AG10803 (cell line): ENCODE measurements around the gene DDX31.

Source experiments
- DNase-seq: peaks from one replicate; pipeline ENCODE4 v3.0.0; 2010; ENCODE audit warnings: low read depth
- H3K4me3 ChIP-seq: 2 replicates; pipeline ENCODE4 v1.5.1; 2011; ENCODE audit warnings: mild to moderate bottlenecking, low read length, control low read depth
- CTCF ChIP-seq: conservative IDR thresholded peaks from 2 replicates; pipeline ENCODE4 v1.5.1; 2011; ENCODE audit warnings: mild to moderate bottlenecking, low read length, control low read depth, inconsistent platforms

The DDX31 gene

GRCh38 chr9:132630811-132631210 lies 39.0 kb downstream of the DDX31 start:
- TF ChIP-seq CTCF: no peak
- no peak overlapping the region for H3K4me3 ChIP-seq
- no peak for DNase-seq

DNA sequence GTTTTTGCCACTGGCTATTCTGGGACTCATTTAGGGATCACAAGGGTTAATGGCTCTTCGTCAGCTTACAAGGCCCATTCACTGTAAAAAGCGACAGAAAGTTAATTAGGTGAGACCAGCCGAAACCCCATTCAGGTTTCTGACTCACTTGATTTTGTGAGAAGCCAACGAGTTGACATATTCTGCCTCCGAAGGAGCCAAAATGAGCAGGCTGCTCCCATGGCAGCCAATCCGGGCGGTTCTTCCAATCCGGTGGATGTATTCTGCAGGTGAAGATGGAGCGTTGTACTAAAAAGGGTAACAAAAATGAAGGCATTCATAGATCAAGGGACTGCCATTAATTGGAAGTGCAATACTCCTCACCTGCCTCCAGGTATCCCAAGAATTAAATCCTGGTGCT lies 39.7 kb downstream of the DDX31 start:
- DNase-seq: no peak
- TF ChIP-seq CTCF: no peak
- H3K4me3 ChIP-seq: no peak overlapping the region

DNA sequence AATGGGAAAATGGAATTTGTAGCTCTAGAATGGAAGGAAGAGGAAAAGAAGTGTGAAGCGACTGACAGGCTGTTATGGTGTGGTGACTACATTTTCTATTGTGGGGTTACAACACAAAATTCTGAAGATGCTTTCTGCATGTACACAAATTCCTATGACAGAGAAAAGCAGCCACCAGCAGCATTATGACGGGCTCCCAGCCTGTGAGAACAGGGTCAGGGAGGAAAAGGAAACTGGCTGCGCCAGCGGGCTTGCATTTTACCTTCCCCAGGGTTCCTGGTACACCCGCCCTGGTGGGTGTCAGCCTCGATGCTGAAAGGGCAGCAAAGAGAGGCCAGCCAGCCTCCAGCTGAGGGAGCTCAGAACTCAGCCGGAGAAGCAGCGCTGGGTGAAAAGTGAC lies 41.0 kb downstream of the DDX31 start:
- TF ChIP-seq CTCF: no peak
- no peak for DNase-seq
- H3K4me3 ChIP-seq: no peak overlapping the region

GRCh38 chr9:132627594-132627993 lies 42.2 kb downstream of the DDX31 start:
- no peak for TF ChIP-seq CTCF

DNA sequence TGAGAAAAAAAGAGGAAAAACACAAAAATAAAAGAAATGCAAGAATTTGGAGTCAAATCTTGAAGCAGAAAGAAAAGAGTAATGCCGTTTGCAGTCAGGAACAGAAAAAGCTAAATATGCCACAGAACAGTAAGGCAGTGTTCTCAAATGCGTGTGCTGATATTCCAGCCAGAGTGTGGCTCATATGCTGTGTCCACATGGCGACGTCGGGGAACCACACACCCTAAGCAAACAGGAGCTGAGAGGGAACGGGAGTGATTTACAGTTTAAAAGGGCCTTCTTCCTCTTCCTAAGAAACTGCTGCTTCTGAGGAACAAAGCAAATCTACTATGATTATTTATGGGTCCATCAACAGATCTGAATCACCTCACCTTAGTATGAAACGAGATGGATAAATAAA lies 42.7 kb downstream of the DDX31 start:
- DNase-seq: no peak
- no peak for TF ChIP-seq CTCF
- no peak overlapping the region for H3K4me3 ChIP-seq

More at GRCh38 chr9:132627594-132627993, 42.2 kb downstream of the DDX31 start:
- no peak for DNase-seq
- no peak overlapping the region for H3K4me3 ChIP-seq

DNA sequence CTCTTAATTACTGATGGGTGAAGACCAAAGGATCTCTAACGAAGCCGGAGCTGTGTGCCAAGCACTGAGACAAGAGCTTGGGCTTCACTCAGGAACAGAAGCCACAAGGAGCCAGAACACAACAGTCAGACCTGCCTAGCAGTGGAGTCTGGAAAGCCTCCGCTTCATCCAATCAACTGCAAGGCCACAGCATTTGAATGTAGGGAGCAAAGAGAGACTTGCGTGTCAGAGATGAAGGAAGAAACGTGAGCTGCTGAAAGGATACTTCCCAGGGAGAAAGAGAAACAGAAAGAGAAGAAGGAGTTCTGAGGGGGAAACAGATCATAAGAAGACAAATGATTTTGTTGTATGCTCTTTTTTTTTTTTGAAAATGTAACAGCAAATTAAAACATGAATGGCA lies 43.5 kb downstream of the DDX31 start:
- DNase-seq: no peak
- TF ChIP-seq CTCF: no peak
- no peak overlapping the region for H3K4me3 ChIP-seq

- no peak overlapping the region for H3K4me3 ChIP-seq
- TF ChIP-seq CTCF: no peak
- DNase-seq: peak; percentile 34
These were observed 47.6 kb downstream of the DDX31 start for GRCh38 chr9:132622159-132622558.
